Measurements from ENCODE around the gene GSTP1. TPM values are rescaled to one million over a fixed set of nuclear protein-coding genes. Genes with fewer than 3 reads are reported as not detected.

Gene GSTP1
- polyA plus RNA-seq, 1 of the 3 experiments (the other 2 are of a cell fraction): 745 TPM

GRCh38 chr11:67544616-67545242 lies 38.9 kb upstream of the GSTP1 start:
- no peak for TF ChIP-seq YY1 (IDR thresholded peaks at IDR 0.05; ENCODE audit: low read depth)
- no peak for TF ChIP-seq CTCF (IDR thresholded peaks at IDR 0.05)
- no peak for TF ChIP-seq NRF1 (IDR thresholded peaks at IDR 0.05; ENCODE audit: low read depth, low read length)
- TF ChIP-seq REST (IDR thresholded peaks at IDR 0.05; ENCODE audit: low read depth, low read length): no peak
- no peak for TF ChIP-seq GABPA (IDR thresholded peaks at IDR 0.05; ENCODE audit: low read depth)
- TF ChIP-seq IRF3 (IDR thresholded peaks at IDR 0.05; ENCODE audit: low read depth, low read length): no peak
- no peak for TF ChIP-seq ZBTB33 (IDR thresholded peaks at IDR 0.05; ENCODE audit: borderline replicate concordance, low read depth)
- TF ChIP-seq RCOR1 (IDR thresholded peaks at IDR 0.05; ENCODE audit: low read length): no peak
- TF ChIP-seq PBX3 (IDR thresholded peaks at IDR 0.05): no peak
- no peak for TF ChIP-seq USF1 (IDR thresholded peaks at IDR 0.05; ENCODE audit: borderline replicate concordance, low read depth)
- no peak for TF ChIP-seq CHD2 (IDR thresholded peaks at IDR 0.05; ENCODE audit: low read length, partially characterized antibody)
- TF ChIP-seq EZH2phosphoT487 (IDR thresholded peaks at IDR 0.05; ENCODE audit: borderline replicate concordance, low read depth): no peak
- no peak for TF ChIP-seq NFIC (IDR thresholded peaks at IDR 0.05; ENCODE audit: borderline replicate concordance)
- TF ChIP-seq FOXM1 (IDR thresholded peaks at IDR 0.05; ENCODE audit: low read depth): no peak
- TF ChIP-seq FOXJ3 (CRISPR knock-in tag; IDR thresholded peaks at IDR 0.05): no peak
- Histone ChIP-seq H4K20me1 (ENCODE audit: insufficient read depth) (no peaks in the 10 kb centered on the region), H3K9ac (no peak overlapping the region), H3K27me3 (ENCODE audit: insufficient read depth) (no peaks in the 10 kb centered on the region), H3K27ac (ENCODE audit: low read depth in 2 of 2, low read length in 1 of 2) (no peak overlapping the region), H3F3A (replicated peaks; ENCODE audit: insufficient read depth) (no peaks in the 10 kb centered on the region), H3K4me1 (ENCODE audit: control insufficient read depth in 1 of 2, insufficient read depth in 2 of 2, low read depth in 1 of 2, low read length in 1 of 2) (no peaks in the 10 kb centered on the region), H2AFZ (ENCODE audit: low read depth) (no peak overlapping the region), H3K79me2 (ENCODE audit: insufficient read depth) (no peaks in the 10 kb centered on the region), H3K4me2 (no peak overlapping the region), H3K36me3 (replicated peaks in 1 of 2; ENCODE audit: control insufficient read depth in 1 of 2, insufficient read depth in 2 of 2, low read length in 1 of 2) (no peaks in the 10 kb centered on the region), H3K9me3 (no peaks in the 10 kb centered on the region), H3K9me2 (no peaks in the 10 kb centered on the region), H3K4me3 (ENCODE audit: low read depth in 2 of 2, low read length in 1 of 2) (no peak overlapping the region)
- ChIA-PET CTCF (interaction anchor here (0.6 kb wide), 1 partner anchor 414 kb away, joined by 4 read pairs; no protein-coding TSS in a partner anchor), POLR2A (interaction anchor here (0.7 kb wide), 1 partner anchor 85 kb away, joined by 4 read pairs; the partner anchor contains the start of gene NUDT8)
- no peak for DNase-seq
- WGBS (ENCODE audit: low lambda C conversion rate): 79% methylated on average over 10 of the region's 10 CpGs
